Mesodermal cell (in vitro differentiated cells): ENCODE results near the gene HOATZ. TPM values are rescaled to one million over a fixed set of nuclear protein-coding genes. Genes with fewer than 3 reads are reported as not detected.
A peak's percentile ranks its signal among the peaks of the same experiment; 100 is the strongest.

Experiments
- H3K27ac ChIP-seq: 2 replicates; pipeline ENCODE4 v1.7.0; 2013; ENCODE audit warnings: mild to moderate bottlenecking, low read depth, low read length, moderate library complexity; ENCODE audit not compliant: severe bottlenecking
- H3K36me3 ChIP-seq: 2 replicates; pipeline ENCODE4 v1.7.1; 2013; ENCODE audit warnings: mild to moderate bottlenecking, low read length, moderate library complexity; ENCODE audit not compliant: control insufficient read depth, insufficient read depth
- H3K4me1 ChIP-seq: one replicate; pipeline ENCODE4 v1.7.1; 2013; ENCODE audit warnings: mild to moderate bottlenecking, low read length; ENCODE audit not compliant: insufficient read depth, control insufficient read depth, poor library complexity, severe bottlenecking
- H3K4me3 ChIP-seq: 2 replicates; pipeline ENCODE4 v1.7.0; 2013; ENCODE audit warnings: low read length, control low read depth, mild to moderate bottlenecking; ENCODE audit not compliant: insufficient read depth, poor library complexity, severe bottlenecking; ENCODE audit errors: extremely low read depth
- H3K9me3 ChIP-seq: 2 replicates; pipeline ENCODE4 v1.7.1; 2013; ENCODE audit warnings: mild to moderate bottlenecking, low read length, moderate library complexity; ENCODE audit not compliant: control insufficient read depth
- WGBS, 2 experiments: methylation state at CpG; one replicate each; pipeline ENCODE4 v1.1.5; 2013; ENCODE audit warnings: missing lambda C conversion rate in 2 of 2; ENCODE audit not compliant: insufficient coverage in 2 of 2; 5-methylcytosine and 5-hydroxymethylcytosine counted together
- polyA plus RNA-seq, 2 experiments: library from polyadenylated mRNA; stranded (reverse); fragments of 50-300 nt; gene quantifications; one replicate each; pipeline ENCODE4 v1.2.3, GENCODE V29; 2013

HOATZ gene
- 1.5 TPM for polyA plus RNA-seq (2013, experiment 1 of 2)
- 0.46 TPM for polyA plus RNA-seq (2013, experiment 2 of 2)

DNA sequence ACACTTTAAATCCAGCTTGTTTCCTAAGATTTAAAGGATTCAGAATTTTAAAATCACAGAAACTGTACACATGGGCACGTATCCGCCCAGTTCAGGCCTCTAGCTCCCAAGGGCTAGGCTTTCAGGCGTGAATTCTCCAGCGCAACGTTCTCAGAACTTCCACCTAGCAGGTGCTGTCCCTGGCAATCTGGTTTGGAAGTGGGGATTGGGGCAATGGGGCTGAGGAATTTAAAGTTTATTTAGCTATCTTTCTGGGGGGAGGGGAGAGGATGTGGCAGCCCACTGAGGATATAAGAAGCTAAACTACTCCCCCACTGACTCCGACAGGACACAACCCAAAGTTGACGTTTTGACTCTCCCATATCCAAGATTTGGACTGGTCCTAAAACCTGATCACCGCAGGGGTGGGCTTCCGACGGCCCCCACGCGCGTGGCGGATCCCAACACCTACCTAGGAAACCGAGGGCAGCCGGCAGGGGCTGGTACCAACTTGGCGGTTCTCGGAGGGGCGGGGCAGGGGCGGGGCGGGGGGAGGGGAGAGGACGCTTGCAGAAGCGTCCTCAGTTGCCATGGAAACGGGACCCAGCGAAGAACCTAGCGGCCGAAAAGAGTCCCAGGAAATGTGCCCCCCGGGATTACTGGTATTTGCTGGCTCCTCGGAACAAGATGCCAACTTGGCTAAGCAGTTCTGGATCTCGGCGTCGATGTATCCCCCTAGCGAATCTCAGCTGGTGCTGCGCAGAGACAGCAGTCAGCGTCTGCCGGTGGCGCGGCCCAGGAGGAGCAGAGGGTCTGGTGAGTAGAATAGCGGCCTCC, at the start of gene HOATZ:
TSS of gene HOATZ (plus strand) at position 563 of the 816 bp plus-strand sequence. CDS start at position 570, 7 bp downstream.
- no peak within 1 kb of the TSS for H3K27ac ChIP-seq
- H3K4me3 ChIP-seq, result peak within 1 kb of the TSS; percentile 20
- H3K9me3 ChIP-seq, result no peaks in the 10 kb centered on the region
- no peaks in the 10 kb centered on the region for H3K36me3 ChIP-seq
- 13 to 16% methylated on average over 21 to 29 of the region's 39 CpGs for WGBS, 2 experiments
- H3K4me1 ChIP-seq, result peaks cover 19% of the 10 kb centered on the region

DNA sequence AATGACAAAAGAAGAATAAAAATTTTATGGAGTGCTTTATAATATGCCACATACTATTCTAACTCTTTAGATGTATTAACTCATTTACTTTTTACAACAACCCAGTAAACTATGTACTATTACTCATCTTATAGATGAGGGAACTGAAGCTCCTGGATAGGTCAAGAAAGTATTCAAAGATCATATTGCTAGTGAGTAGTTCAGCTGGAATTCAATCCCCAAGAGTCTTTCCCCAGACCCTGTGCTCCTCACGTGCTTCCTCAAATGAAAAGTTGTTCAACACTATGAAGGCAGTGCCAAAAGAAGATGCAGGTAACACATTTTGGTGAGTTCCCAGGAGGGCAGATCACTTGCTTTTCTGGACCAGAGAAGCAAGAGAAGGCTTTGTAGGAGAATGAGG, 49.2 kb upstream of the HOATZ start:
- H3K36me3 ChIP-seq, result no peaks in the 10 kb centered on the region
- no peak overlapping the region for H3K27ac ChIP-seq
- H3K4me1 ChIP-seq, result no peaks in the 10 kb centered on the region
- 67 to 80% methylated on average over 1 of the region's 1 CpG for WGBS, 2 experiments
- no peak overlapping the region for H3K4me3 ChIP-seq
- H3K9me3 ChIP-seq, result no peaks in the 10 kb centered on the region

DNA sequence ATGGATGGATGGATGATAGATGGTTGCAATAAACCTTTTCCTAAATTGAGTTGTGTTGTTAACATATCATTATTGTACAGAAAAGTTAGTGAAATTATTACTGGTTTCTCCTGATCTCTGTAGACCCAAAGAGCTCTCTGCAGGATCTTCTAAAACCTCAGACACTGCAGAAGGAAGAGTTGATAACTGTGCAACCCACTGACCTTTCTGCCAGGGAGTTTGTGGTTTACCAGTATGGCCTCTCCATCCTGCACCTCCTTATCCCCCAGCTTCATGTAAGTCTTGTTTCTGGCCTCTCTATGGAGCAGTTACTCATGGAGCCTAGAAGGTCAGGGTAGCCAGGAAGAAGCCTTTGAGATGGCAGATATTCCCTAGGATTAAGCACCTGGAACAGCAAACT, 48.0 kb upstream of the HOATZ start:
- Histone ChIP-seq H3K36me3 (no peaks in the 10 kb centered on the region), H3K27ac (no peak overlapping the region), H3K4me1 (no peaks in the 10 kb centered on the region), H3K9me3 (no peaks in the 10 kb centered on the region), H3K4me3 (no peak overlapping the region)

DNA sequence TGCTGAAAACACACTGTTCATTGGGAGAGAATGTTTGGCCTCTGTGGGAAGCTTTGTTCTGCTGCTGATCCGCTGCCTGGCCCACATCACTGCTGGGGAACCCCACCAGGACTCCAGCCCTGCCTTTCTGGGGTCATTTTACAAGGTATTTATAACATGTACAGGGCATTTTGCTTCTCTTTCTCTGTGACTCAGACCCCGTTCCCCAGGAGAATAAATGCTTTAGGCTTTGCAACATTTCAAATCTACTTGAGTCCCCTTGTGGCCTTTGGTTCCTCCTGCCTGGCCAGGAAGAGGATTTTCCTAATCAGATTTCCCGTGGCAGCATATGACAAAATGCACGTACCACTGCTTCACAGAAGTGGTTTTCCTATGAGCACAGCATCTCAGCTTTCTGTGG, 45.4 kb upstream of the HOATZ start:
- WGBS, 2 experiments, result 80 to 83% methylated on average over 2 to 3 of the region's 4 CpGs
- no peaks in the 10 kb centered on the region for H3K36me3 ChIP-seq

DNA sequence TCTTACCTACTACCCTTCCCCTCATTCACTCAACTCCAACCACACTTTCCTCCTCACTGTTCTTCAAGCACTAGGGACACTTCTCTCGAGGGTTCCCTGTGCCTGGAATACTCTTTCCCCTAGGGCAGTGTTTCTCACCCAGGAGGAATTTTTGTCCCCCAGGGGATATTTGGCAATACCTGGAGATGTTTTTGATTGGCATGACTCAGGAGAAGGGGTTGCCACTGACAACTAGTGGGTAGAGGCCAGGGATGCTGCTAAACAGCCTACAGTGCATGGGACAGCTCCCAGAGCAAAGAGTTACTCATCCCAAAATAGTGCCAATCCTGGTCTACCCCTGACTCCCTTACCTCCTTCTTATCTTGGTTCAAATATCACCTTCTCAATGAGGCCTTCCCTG, 42.4 kb upstream of the HOATZ start:
- Histone ChIP-seq H3K27ac (no peak overlapping the region), H3K4me3 (no peak overlapping the region), H3K9me3 (no peaks in the 10 kb centered on the region), H3K4me1 (no peaks in the 10 kb centered on the region), H3K36me3 (no peaks in the 10 kb centered on the region)
- WGBS, 2 experiments, result 67% methylated on average over 1 of the region's 1 CpG; no CpG with 5 or more reads in 1 of the 2 experiments

More for the DNA sequence above, 45.4 kb upstream of the HOATZ start:
- no peaks in the 10 kb centered on the region for H3K9me3 ChIP-seq
- H3K4me1 ChIP-seq, result no peaks in the 10 kb centered on the region
- no peak overlapping the region for H3K27ac ChIP-seq
- no peak overlapping the region for H3K4me3 ChIP-seq

DNA sequence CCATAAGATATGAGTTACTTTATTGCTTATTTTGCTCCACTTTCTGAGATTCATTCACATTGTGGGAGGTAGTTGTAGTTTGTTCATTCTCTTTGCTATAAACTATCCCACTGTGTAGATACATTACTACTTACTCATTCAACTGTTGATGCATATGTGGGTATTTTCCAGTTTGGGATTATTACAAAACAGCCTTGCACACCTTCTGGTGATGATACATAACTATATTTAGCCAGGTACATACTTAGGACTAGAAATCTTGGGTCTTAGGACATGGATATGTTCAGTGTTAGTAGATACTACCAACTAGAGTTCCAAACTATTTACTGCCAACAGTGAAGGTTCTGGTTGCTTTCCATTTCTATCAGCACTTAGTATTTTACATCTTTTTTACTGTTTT, 40.1 kb upstream of the HOATZ start:
- Histone ChIP-seq H3K4me1 (no peaks in the 10 kb centered on the region), H3K4me3 (no peak overlapping the region), H3K9me3 (no peaks in the 10 kb centered on the region), H3K27ac (no peak overlapping the region), H3K36me3 (no peaks in the 10 kb centered on the region)

DNA sequence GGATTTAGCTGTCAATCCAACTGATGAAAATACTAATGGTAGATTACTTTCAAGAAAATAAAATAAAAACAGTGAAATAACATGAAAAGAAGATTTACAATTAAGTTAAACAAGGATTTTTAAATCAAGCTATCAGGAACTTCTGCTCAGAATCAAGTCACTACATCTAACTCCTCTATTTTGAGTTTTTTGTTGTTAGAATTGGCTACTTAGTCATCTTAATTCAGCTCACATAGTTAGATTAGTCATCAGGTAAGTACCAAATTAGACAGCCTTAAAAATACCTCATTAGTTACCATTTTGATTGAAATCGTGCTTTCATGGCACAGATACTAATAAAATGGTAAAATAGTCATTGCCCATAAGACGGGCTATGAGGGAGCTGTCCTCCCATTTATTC, 38.2 kb upstream of the HOATZ start:
- Histone ChIP-seq H3K4me3 (no peak overlapping the region), H3K27ac (no peak overlapping the region), H3K9me3 (no peaks in the 10 kb centered on the region), H3K4me1 (no peaks in the 10 kb centered on the region), H3K36me3 (no peaks in the 10 kb centered on the region)
- WGBS, 2 experiments, result no CpG with 5 or more reads among the region's 2 CpGs

DNA sequence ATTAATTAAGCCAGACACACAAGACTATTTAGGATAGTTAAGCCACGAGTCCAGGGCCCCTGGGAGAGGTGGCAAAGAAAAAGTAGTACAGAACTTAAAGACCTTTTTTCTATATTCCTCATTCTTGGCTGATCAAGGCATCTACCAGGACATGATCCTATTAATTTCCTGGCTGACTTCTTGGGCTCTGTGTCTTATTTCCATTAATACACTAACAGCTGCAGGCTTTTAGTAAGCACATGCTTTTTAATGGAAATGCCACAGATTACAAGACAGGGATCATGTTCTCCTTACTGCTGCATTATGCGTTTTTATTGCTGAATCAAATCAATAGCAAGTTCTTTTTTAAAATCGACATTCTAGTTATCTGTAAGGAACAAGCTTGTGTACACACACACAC, 37.6 kb upstream of the HOATZ start:
- Histone ChIP-seq H3K9me3 (no peaks in the 10 kb centered on the region), H3K27ac (no peak overlapping the region), H3K4me1 (no peaks in the 10 kb centered on the region), H3K36me3 (no peaks in the 10 kb centered on the region), H3K4me3 (no peak overlapping the region)
- WGBS, 2 experiments, result 80 to 100% methylated on average over 2 to 3 of the region's 3 CpGs

DNA sequence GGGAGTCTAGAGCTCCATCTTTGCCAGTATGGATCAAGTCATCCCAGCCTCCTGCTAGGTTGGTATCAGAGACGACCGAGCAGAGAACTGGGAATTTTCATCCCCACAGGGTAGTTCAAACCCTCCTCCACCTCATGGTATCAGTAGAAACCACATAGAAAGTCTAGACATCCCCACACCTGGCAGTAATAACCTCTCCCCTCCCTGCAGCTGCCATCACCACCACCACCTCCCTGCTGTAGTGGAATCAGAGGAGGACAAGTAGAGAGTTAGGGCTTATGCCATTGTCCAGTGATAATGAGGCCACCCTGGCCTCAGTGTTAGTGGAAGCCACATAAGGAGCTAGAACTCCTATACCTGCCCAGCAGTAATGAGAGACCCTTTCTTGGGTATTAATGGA, 36.7 kb upstream of the HOATZ start:
- WGBS, 2 experiments, result 80 to 100% methylated on average over 1 to 2 of the region's 2 CpGs
- H3K27ac ChIP-seq, result no peak overlapping the region

DNA sequence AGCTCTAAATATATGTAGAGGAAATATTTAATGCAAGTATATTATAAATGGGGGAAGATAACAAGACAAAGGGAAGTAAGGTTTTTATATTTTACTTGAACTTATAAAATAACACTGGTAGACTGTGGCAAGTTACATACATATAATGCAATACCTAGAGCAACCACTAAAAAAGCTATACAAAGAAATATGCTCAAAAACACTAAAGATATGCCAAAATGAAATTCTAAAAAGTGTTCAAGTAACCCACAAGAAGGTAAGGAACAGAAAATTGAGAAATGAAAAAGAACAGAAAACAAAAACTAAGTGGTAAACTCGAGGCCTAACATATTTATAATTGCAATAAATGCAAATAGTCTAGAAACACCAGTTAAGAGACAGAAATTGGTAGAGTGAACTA, 34.9 kb upstream of the HOATZ start:
- H3K36me3 ChIP-seq, result no peaks in the 10 kb centered on the region
- no CpG with 5 or more reads among the region's 1 CpG for WGBS, 2 experiments
- H3K9me3 ChIP-seq, result peaks cover 5% of the 10 kb centered on the region
- no peaks in the 10 kb centered on the region for H3K4me1 ChIP-seq
- H3K4me3 ChIP-seq, result no peak overlapping the region
- H3K27ac ChIP-seq, result no peak overlapping the region

More for the DNA sequence above, 36.7 kb upstream of the HOATZ start:
- H3K36me3 ChIP-seq, result no peaks in the 10 kb centered on the region
- H3K9me3 ChIP-seq, result peaks cover 1% of the 10 kb centered on the region
- no peak overlapping the region for H3K4me3 ChIP-seq
- no peaks in the 10 kb centered on the region for H3K4me1 ChIP-seq

DNA sequence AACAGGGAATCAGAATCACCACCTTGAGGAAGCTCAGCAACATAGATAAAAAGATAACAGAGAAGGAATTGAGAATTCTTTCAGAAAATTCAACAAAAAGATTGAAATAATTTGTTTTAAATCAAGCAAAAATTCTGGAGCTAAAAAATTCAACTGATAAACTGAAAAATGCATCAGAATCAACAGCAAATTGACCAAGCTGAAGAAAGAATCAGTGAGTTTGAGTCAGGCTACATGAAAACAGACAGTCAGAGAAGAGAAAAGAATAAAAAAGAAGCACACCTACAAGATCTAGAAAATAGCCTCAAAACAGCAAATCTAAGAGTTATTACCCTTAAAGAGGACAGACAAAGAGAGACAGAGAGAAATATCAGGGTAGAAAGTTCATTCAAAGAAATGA, 31.1 kb upstream of the HOATZ start:
- H3K9me3 ChIP-seq, result peaks cover 5% of the 10 kb centered on the region
- H3K4me3 ChIP-seq, result no peak overlapping the region
- no peaks in the 10 kb centered on the region for H3K36me3 ChIP-seq
- no peak overlapping the region for H3K27ac ChIP-seq
- no peaks in the 10 kb centered on the region for H3K4me1 ChIP-seq
